ENCODE data around the gene SARM1.

Gene SARM1

GRCh38 chr17:28345419-28346198 lies 25.9 kb upstream of the SARM1 start:
- in situ Hi-C loops (cut with HindIII; ENCODE audit: low sequenced_read_pairs): no loop called here
- H3K4me3 ChIP-seq (ENCODE audit: low read depth, low read length): no peak overlapping the region
- no peak for TF ChIP-seq CTCF (IDR thresholded peaks at IDR 0.05; ENCODE audit: low read depth, low read length)
- DNase-seq (ENCODE audit: low read depth, low spot score): peak; percentile 7

- TF ChIP-seq CTCF (IDR thresholded peaks at IDR 0.05; ENCODE audit: low read depth, low read length): no peak
- DNase-seq (ENCODE audit: low read depth, low spot score): peak; percentile 49
- no peak overlapping the region for H3K4me3 ChIP-seq (ENCODE audit: low read depth, low read length)
- in situ Hi-C loops (cut with HindIII; ENCODE audit: low sequenced_read_pairs): no loop called here
Measured at GRCh38 chr17:28346199-28346580, 25.3 kb upstream of the SARM1 start.

- no peak overlapping the region for H3K4me3 ChIP-seq (ENCODE audit: low read depth, low read length)
- in situ Hi-C loops (cut with HindIII; ENCODE audit: low sequenced_read_pairs): no loop called here
- DNase-seq (ENCODE audit: low read depth, low spot score): no peak
- peak; percentile 43 for TF ChIP-seq CTCF (IDR thresholded peaks at IDR 0.05; ENCODE audit: low read depth, low read length)
Measured at GRCh38 chr17:28346746-28347246, 24.7 kb upstream of the SARM1 start.

GRCh38 chr17:28347261-28347891 lies 24.1 kb upstream of the SARM1 start:
- in situ Hi-C loops (cut with HindIII; ENCODE audit: low sequenced_read_pairs): no loop called here
- no peak for TF ChIP-seq CTCF (IDR thresholded peaks at IDR 0.05; ENCODE audit: low read depth, low read length)
- H3K4me3 ChIP-seq (ENCODE audit: low read depth, low read length): no peak overlapping the region
- DNase-seq (ENCODE audit: low read depth, low spot score): peak; percentile 93

- TF ChIP-seq CTCF (IDR thresholded peaks at IDR 0.05; ENCODE audit: low read depth, low read length): no peak
- no peak overlapping the region for H3K4me3 ChIP-seq (ENCODE audit: low read depth, low read length)
- no peak for DNase-seq (ENCODE audit: low read depth, low spot score)
- in situ Hi-C loops (cut with HindIII; ENCODE audit: low sequenced_read_pairs): no loop called here
Measured at GRCh38 chr17:28348979-28349378, 22.5 kb upstream of the SARM1 start.

- H3K4me3 ChIP-seq (ENCODE audit: low read depth, low read length): no peak overlapping the region
- no peak for TF ChIP-seq CTCF (IDR thresholded peaks at IDR 0.05; ENCODE audit: low read depth, low read length)
- in situ Hi-C loops (cut with HindIII; ENCODE audit: low sequenced_read_pairs): no loop called here
- no peak for DNase-seq (ENCODE audit: low read depth, low spot score)
Measured at GRCh38 chr17:28350271-28350670, 21.2 kb upstream of the SARM1 start.
